Psoas muscle (tissue), 8 donors: Measurements from ENCODE around the gene PTPRM. TPM values are rescaled to one million over a fixed set of nuclear protein-coding genes. Genes with fewer than 3 reads are reported as not detected.

ENCODE experiments used
- ATAC-seq, 4 donors: fragments of 200-7000 bp; cut with Tn5 transposase; one replicate each; pipeline ENCODE4 v1.9.1; 2020; ENCODE audit warnings: moderate library complexity in 3 of 4, mild to moderate bottlenecking in 2 of 4
- DNase-seq, 2 donors: peaks; one replicate each; pipeline ENCODE4 v3.0.0-alpha.2; 2020
- H3K27ac ChIP-seq: fragments of 200-600 bp; one replicate; pipeline ENCODE4 v1.8.0; 2022
- H3K27me3 ChIP-seq, 3 donors: fragments of 200-600 bp in 1 of 3; one replicate each; pipeline versions ENCODE4 v1.6.1 to v1.8.0; 2013 to 2022; ENCODE audit warnings: low read length in 2 of 3, mild to moderate bottlenecking in 2 of 3, moderate library complexity in 1 of 3; ENCODE audit not compliant: insufficient read depth in 3 of 3
- H3K36me3 ChIP-seq, 2 donors: fragments of 200-600 bp in 1 of 2; one replicate each; pipeline versions ENCODE4 v1.6.1 to v1.8.0; 2013 to 2022; ENCODE audit warnings: low read depth in 1 of 2, mild to moderate bottlenecking in 1 of 2, moderate library complexity in 1 of 2; ENCODE audit not compliant: insufficient read depth in 1 of 2
- H3K4me1 ChIP-seq: fragments of 200-600 bp; one replicate; pipeline ENCODE4 v1.8.0; 2022
- H3K4me3 ChIP-seq: fragments of 200-600 bp; one replicate; pipeline ENCODE4 v1.8.0; 2022; ENCODE audit warnings: mild to moderate bottlenecking
- H3K9me3 ChIP-seq: fragments of 200-600 bp; one replicate; pipeline ENCODE4 v1.8.0; 2022
- WGBS, 3 donors: extraction: QIAGEN DNeasy Blood & Tissue Kit; methylation state at CpG; one replicate each; pipeline versions ENCODE4 v1.1.6 to v1.1.7; 2013; 5-methylcytosine and 5-hydroxymethylcytosine counted together
- intact Hi-C, 2 donors: fragments of 100-400 bp; cut with DNase I; formaldehyde crosslinking; loops; one replicate each; pipeline versions ENCODE4 v1.11.0 to v1.14.2; 2022
- polyA plus RNA-seq, 3 donors: library from polyadenylated mRNA; stranded (reverse); fragments of 200-250 nt; gene quantifications; one replicate each; pipeline ENCODE4 v1.2.3, GENCODE V29; 2013
- total RNA-seq, 4 donors: library from RNA; stranded (reverse); fragmentation: NEBNext Ultra II Directional in 2 of 4; extraction: Animal tissue kit (Norgen Biotek cat#: 25700) in 2 of 4; gene quantifications; one replicate each; pipeline versions ENCODE4 v1.2.1 to v1.2.4, GENCODE V29; 2021 to 2023
- TF ChIP-seq, protein P1 (sequence below): fragments of 200-600 bp; IDR thresholded peaks from one replicate; pipeline ENCODE4 v1.8.0; 2022; ENCODE audit warnings: antibody characterized with exemption
- donor health status: healthy with polysubstance abuse.
- donor health status: DM: no; HTN: no; CAD: no; lungs with moderate emphysema.
- donor health status: Bipolar disorder and iron deficiency.
- donor health status: healthy.
- donor health status: DM: yes; HTN: yes; CAD: no.
- donor health status: DM: no; HTN: no; CAD: no.
- donor health status: DM: no; HTN: no; CAD: no.
- donor health status: DM: yes; HTN: yes; CAD: no.

PTPRM gene
- total and polyA plus RNA-seq, 7 donors, result 27.4 to 78.9 (median 39.0) TPM

DNA sequence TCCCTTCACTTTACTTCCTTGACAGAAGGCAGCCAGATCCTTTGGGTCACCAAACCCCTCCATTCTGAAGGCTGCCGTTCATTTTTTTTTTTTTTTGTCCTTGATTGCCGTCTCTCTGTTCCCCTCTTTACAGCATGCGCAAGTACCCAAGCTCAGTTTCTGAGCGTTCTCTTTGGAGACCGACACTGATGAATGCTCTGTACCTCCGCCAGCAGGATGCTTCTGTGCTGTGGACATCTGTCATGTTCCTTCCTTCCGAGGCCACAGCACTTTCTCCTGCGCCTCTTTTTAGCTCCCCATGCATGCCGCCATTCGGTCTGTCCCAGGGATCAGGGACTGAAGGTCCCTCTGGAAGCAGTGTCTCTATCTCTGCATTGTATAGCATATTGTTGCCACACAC lies 763.5 kb downstream of the PTPRM start:
- no peaks in the 10 kb centered on the region for H3K9me3 ChIP-seq
- no peak overlapping the region for H3K27ac ChIP-seq
- H3K27me3 ChIP-seq, result no peaks in the 10 kb centered on the region
- H3K4me3 ChIP-seq, result no peak overlapping the region
- H3K4me1 ChIP-seq, result peaks cover 32% of the 10 kb centered on the region
- TF ChIP-seq, protein P1, sequence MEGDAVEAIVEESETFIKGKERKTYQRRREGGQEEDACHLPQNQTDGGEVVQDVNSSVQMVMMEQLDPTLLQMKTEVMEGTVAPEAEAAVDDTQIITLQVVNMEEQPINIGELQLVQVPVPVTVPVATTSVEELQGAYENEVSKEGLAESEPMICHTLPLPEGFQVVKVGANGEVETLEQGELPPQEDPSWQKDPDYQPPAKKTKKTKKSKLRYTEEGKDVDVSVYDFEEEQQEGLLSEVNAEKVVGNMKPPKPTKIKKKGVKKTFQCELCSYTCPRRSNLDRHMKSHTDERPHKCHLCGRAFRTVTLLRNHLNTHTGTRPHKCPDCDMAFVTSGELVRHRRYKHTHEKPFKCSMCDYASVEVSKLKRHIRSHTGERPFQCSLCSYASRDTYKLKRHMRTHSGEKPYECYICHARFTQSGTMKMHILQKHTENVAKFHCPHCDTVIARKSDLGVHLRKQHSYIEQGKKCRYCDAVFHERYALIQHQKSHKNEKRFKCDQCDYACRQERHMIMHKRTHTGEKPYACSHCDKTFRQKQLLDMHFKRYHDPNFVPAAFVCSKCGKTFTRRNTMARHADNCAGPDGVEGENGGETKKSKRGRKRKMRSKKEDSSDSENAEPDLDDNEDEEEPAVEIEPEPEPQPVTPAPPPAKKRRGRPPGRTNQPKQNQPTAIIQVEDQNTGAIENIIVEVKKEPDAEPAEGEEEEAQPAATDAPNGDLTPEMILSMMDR, result no peak
- WGBS, 3 donors, result 89 to 96% (median 93%) methylated on average over 10 of the region's 10 CpGs
- H3K36me3 ChIP-seq, result no peaks in the 10 kb centered on the region
- ATAC-seq (no peak), DNase-seq (no peak)
- intact Hi-C loops, result no loop called here

DNA sequence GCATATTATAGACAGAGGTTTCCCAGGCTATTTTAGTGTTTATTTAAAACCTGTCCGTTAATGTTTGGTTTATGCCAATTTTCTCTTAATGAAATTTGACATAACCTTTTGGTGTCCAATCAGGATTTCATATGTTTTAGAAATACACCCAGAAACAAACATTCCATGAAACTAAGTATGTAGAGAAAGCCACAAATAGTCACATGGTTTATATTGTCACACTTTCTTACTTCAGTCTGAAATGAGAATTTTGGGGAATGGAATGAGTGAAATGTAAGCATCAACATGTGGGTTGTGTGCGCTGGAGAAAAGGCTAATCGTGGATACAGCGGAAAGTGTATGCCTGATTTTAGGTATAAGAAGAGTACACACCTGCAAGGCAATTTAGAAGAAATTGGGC lies 765.2 kb downstream of the PTPRM start:
- 85 to 97% (median 96%) methylated on average over 4 of the region's 4 CpGs for WGBS, 3 donors
- no peaks in the 10 kb centered on the region for H3K36me3 ChIP-seq
- peaks cover 26% of the 10 kb centered on the region for H3K4me1 ChIP-seq
- ATAC-seq (no peak), DNase-seq (no peak)
- H3K9me3 ChIP-seq, result no peaks in the 10 kb centered on the region
- no peaks in the 10 kb centered on the region for H3K27me3 ChIP-seq
- no peak overlapping the region for H3K4me3 ChIP-seq
- intact Hi-C loops, result no loop called here
- no peak overlapping the region for H3K27ac ChIP-seq
- TF ChIP-seq, protein P1, result no peak

DNA sequence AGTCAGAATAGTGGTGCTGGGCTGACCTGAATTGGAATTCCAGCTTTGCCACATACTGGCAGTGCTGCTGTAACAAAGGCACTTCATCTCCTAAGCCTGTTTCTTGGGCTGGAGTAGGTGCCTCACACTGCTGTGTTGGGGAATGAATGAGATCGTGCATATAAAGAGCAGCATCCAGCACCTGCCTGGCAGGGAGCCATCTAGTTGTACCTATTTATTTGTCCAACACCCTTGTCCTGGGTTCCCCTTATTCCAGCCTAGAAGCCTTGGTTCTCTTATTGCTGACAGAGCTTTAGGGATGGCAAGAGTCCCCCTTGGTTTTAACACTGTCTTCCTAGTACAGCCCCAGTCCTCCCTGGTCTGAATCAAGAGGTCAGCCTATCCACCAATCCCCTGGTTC lies 766.8 kb downstream of the PTPRM start:
- no peaks in the 10 kb centered on the region for H3K36me3 ChIP-seq
- no peak for ATAC-seq
- H3K27me3 ChIP-seq, result no peaks in the 10 kb centered on the region
- no peak overlapping the region for H3K27ac ChIP-seq
- TF ChIP-seq, protein P1, result no peak
- no peak overlapping the region for H3K4me3 ChIP-seq
- WGBS, 3 donors, result 91 to 100% (median 100%) methylated on average over 1 of the region's 1 CpG
- H3K9me3 ChIP-seq, result no peaks in the 10 kb centered on the region
- peaks cover 9% of the 10 kb centered on the region for H3K4me1 ChIP-seq
- intact Hi-C loops, result no loop called here
- DNase-seq, result no peak

DNA sequence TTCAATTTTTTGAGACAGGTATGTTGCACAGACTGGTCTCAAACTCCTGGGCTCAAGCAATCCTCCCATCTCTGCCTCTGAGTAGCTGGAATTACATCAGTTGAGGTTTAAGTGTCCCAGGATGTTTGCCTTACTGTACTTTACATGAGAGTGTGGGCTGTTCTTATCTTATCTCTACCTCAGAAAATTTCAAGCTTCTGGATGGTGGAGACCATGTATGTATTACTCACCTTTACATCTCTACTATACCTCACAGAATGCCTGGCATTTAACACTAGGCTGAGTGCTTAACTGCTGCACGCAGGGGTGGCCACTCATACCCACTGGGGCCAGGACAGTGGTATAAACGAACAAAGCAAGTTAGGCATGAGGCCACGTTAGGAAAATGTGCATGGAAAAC lies 770.1 kb downstream of the PTPRM start:
- Histone ChIP-seq H3K27ac (no peak overlapping the region), H3K4me3 (no peak overlapping the region), H3K27me3 (no peaks in the 10 kb centered on the region), H3K9me3 (no peaks in the 10 kb centered on the region), H3K36me3 (no peaks in the 10 kb centered on the region), H3K4me1 (no peaks in the 10 kb centered on the region)
- intact Hi-C loops, result no loop called here
- ATAC-seq (no peak), DNase-seq (no peak)
- 84 to 87% (median 85%) methylated on average over 3 of the region's 3 CpGs for WGBS, 3 donors
- TF ChIP-seq, protein P1, result no peak

DNA sequence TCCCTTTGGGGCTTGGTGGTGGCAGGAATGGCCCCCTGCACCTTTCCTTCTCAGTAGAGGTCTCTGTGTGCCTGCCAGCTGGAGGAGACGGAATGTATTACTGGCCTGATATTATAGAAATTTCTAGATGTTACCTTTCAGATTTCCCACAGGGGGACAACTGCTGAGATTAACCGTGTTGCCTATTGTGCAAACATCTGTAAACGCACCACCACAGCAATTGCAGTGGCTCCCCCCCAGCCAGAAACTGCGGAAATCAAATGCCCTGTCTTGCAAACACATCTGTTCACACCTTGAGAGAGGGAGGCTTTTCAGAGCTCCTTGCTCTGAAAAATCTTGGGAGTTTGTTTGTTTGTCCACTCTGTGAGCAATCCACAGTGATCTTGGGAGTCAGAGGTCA lies 772.1 kb downstream of the PTPRM start:
- Histone ChIP-seq H3K4me3 (no peak overlapping the region), H3K36me3 (no peaks in the 10 kb centered on the region), H3K9me3 (no peaks in the 10 kb centered on the region), H3K27me3 (no peaks in the 10 kb centered on the region), H3K27ac (no peak overlapping the region), H3K4me1 (no peaks in the 10 kb centered on the region)
- ATAC-seq, result no peak
- intact Hi-C loops, result no loop called here
- WGBS, 3 donors, result 83 to 90% (median 86%) methylated on average over 4 of the region's 4 CpGs
- no peak for DNase-seq
- TF ChIP-seq, protein P1, result no peak
